Measurements from ENCODE around the gene TMEM51. TPM values are rescaled to one million over a fixed set of nuclear protein-coding genes. Genes with fewer than 3 reads are reported as not detected.

TMEM51 gene
- polyA plus RNA-seq, 1 donor (not counting 4 experiments of a cell fraction or from before 2014, with no cell fraction given), result 12.9 TPM

- H3K27ac ChIP-seq (ENCODE audit: control insufficient read depth, insufficient read depth, low read length), result no peak overlapping the region
- no peak overlapping the region for H3K4me2 ChIP-seq (ENCODE audit: control insufficient read depth, extremely low read depth, insufficient read depth, low read depth, low read length)
- H3K36me3 ChIP-seq (ENCODE audit: control insufficient read depth in 2 of 2, extremely low read depth in 1 of 2, insufficient read depth in 2 of 2, low read length in 2 of 2), result no peaks in the 10 kb centered on the region
- H3K27me3 ChIP-seq (ENCODE audit: control insufficient read depth, extremely low read depth, insufficient read depth, low read length), result peaks cover 3% of the 10 kb centered on the region
- H4K20me1 ChIP-seq (ENCODE audit: control insufficient read depth, extremely low read depth, insufficient read depth, low read length), result no peaks in the 10 kb centered on the region
- no peaks in the 10 kb centered on the region for H3K9me1 ChIP-seq (ENCODE audit: control insufficient read depth, extremely low read depth, insufficient read depth, low read length)
- H3K4me1 ChIP-seq (ENCODE audit: control insufficient read depth, extremely low read depth, insufficient read depth, low read length), result no peaks in the 10 kb centered on the region
- H3K9ac ChIP-seq (ENCODE audit: control insufficient read depth, extremely low read depth, insufficient read depth, low read length), result no peak overlapping the region
- H2AFZ ChIP-seq (ENCODE audit: control insufficient read depth, low read length), result no peak overlapping the region
- H3K79me2 ChIP-seq (ENCODE audit: control insufficient read depth, insufficient read depth, low read length), result no peaks in the 10 kb centered on the region
- TF ChIP-seq CTCF (optimal IDR thresholded peaks at IDR 0.05 in 1 of 3, IDR thresholded peaks at IDR 0.05 in 1 of 3, conservative IDR thresholded peaks at IDR 0.05 in 1 of 3; ENCODE audit: extremely low read depth in 1 of 3, insufficient read depth in 2 of 3, low read length in 3 of 3), result no peak
- TF ChIP-seq EZH2 (IDR thresholded peaks at IDR 0.05; ENCODE audit: low read length), result no peak
- H3K9me3 ChIP-seq (ENCODE audit: control insufficient read depth, low read depth, low read length), result no peaks in the 10 kb centered on the region
- FAIRE-seq (no peak), DNase-seq (ENCODE audit: low read depth, low spot score) (no peak)
- dilution Hi-C loops (cut with MboI; ENCODE audit: extremely low pct_ligation_motif_present, low sequenced_read_pairs), result no loop called here
- H3K4me3 ChIP-seq (ENCODE audit: control insufficient read depth in 2 of 3, extremely low read depth in 1 of 3, insufficient read depth in 2 of 3, low read depth in 1 of 3, low read length in 3 of 3), result no peak overlapping the region
These were observed 31.2 kb upstream of the TMEM51 start for GRCh38 chr1:15122331-15122730.

- no peaks in the 10 kb centered on the region for H3K4me1 ChIP-seq (ENCODE audit: control insufficient read depth, extremely low read depth, insufficient read depth, low read length)
- FAIRE-seq (no peak), DNase-seq (ENCODE audit: low read depth, low spot score) (no peak)
- H3K79me2 ChIP-seq (ENCODE audit: control insufficient read depth, insufficient read depth, low read length), result no peaks in the 10 kb centered on the region
- TF ChIP-seq CTCF (optimal IDR thresholded peaks at IDR 0.05 in 1 of 3, IDR thresholded peaks at IDR 0.05 in 1 of 3, conservative IDR thresholded peaks at IDR 0.05 in 1 of 3; ENCODE audit: extremely low read depth in 1 of 3, insufficient read depth in 2 of 3, low read length in 3 of 3) (no peak), EZH2 (IDR thresholded peaks at IDR 0.05; ENCODE audit: low read length) (no peak)
- no peaks in the 10 kb centered on the region for H3K9me3 ChIP-seq (ENCODE audit: control insufficient read depth, low read depth, low read length)
- no peaks in the 10 kb centered on the region for H4K20me1 ChIP-seq (ENCODE audit: control insufficient read depth, extremely low read depth, insufficient read depth, low read length)
- H3K27me3 ChIP-seq (ENCODE audit: control insufficient read depth, extremely low read depth, insufficient read depth, low read length), result no peaks in the 10 kb centered on the region
- H3K27ac ChIP-seq (ENCODE audit: control insufficient read depth, insufficient read depth, low read length), result no peak overlapping the region
- dilution Hi-C loops (cut with MboI; ENCODE audit: extremely low pct_ligation_motif_present, low sequenced_read_pairs), result no loop called here
- H3K36me3 ChIP-seq (ENCODE audit: control insufficient read depth in 2 of 2, extremely low read depth in 1 of 2, insufficient read depth in 2 of 2, low read length in 2 of 2), result no peaks in the 10 kb centered on the region
- no peak overlapping the region for H3K4me2 ChIP-seq (ENCODE audit: control insufficient read depth, extremely low read depth, insufficient read depth, low read depth, low read length)
- H2AFZ ChIP-seq (ENCODE audit: control insufficient read depth, low read length), result no peak overlapping the region
- H3K9me1 ChIP-seq (ENCODE audit: control insufficient read depth, extremely low read depth, insufficient read depth, low read length), result no peaks in the 10 kb centered on the region
- H3K9ac ChIP-seq (ENCODE audit: control insufficient read depth, extremely low read depth, insufficient read depth, low read length), result no peak overlapping the region
- H3K4me3 ChIP-seq (ENCODE audit: control insufficient read depth in 2 of 3, extremely low read depth in 1 of 3, insufficient read depth in 2 of 3, low read depth in 1 of 3, low read length in 3 of 3), result no peak overlapping the region
These were observed 30.3 kb upstream of the TMEM51 start for GRCh38 chr1:15123270-15123669.

Measured in keratinocyte (primary cell).